Kidney (tissue), 14 donors: ENCODE measurements around the gene RPS6KA4. TPM values are rescaled to one million over a fixed set of nuclear protein-coding genes. Genes with fewer than 3 reads are reported as not detected.

Source experiments
- DNase-seq, 5 donors: peaks; one replicate each; pipeline ENCODE4 v3.0.0-alpha.2; 2013 to 2020
- FAIRE-seq: peaks from 2 replicates; lab custom pipeline; 2012; peaks lifted over from hg19 to GRCh38; lab: Jason Lieb, UNC
- H3K27ac ChIP-seq, 2 donors: one replicate each; pipeline ENCODE4 v1.7.0; 2013; ENCODE audit warnings: low read depth in 2 of 2, low read length in 2 of 2, inconsistent platforms in 1 of 2
- H3K27me3 ChIP-seq: one replicate; pipeline ENCODE4 v1.7.1; 2013; ENCODE audit warnings: low read length, inconsistent platforms; ENCODE audit not compliant: control insufficient read depth, insufficient read depth
- H3K36me3 ChIP-seq, 3 donors: one replicate each; pipeline versions ENCODE4 v1.7.0 to v1.7.1; 2013; ENCODE audit warnings: low read length in 3 of 3, control low read depth in 1 of 3, inconsistent platforms in 1 of 3; ENCODE audit not compliant: insufficient read depth in 3 of 3, control insufficient read depth in 2 of 3
- H3K4me1 ChIP-seq, 3 donors: one replicate each; pipeline versions ENCODE4 v1.7.0 to v1.7.1; 2013; ENCODE audit warnings: low read length in 3 of 3, inconsistent platforms in 1 of 3, low read depth in 1 of 3; ENCODE audit not compliant: control insufficient read depth in 2 of 3, insufficient read depth in 2 of 3
- H3K4me3 ChIP-seq, 3 donors: one replicate each; pipeline versions ENCODE4 v1.7.0 to v1.8.1; 2013; ENCODE audit warnings: low read length in 3 of 3, control low read depth in 1 of 3, inconsistent platforms in 1 of 3
- H3K9ac ChIP-seq, 3 donors: one replicate each; pipeline versions ENCODE4 v1.7.0 to v1.7.1; 2013; ENCODE audit warnings: low read length in 3 of 3, control low read depth in 1 of 3, inconsistent platforms in 1 of 3
- H3K9me3 ChIP-seq, 3 donors: one replicate each; pipeline versions ENCODE4 v1.7.0 to v1.7.1; 2013; ENCODE audit warnings: low read length in 3 of 3, control low read depth in 1 of 3, inconsistent platforms in 1 of 3; ENCODE audit not compliant: control insufficient read depth in 2 of 3, insufficient read depth in 1 of 3
- intact Hi-C: fragments of 100-400 bp; cut with DNase I; formaldehyde crosslinking; loops from one replicate; pipeline ENCODE4 v1.11.1; 2022
- polyA plus RNA-seq: library from polyadenylated mRNA; stranded (reverse); fragments of 350-450 nt; fragmentation: Illumina TruSeq; extraction: RNeasy Lipid Tissue Mini Kit (QIAGEN cat#74804); gene quantifications from one replicate; pipeline ENCODE4 v1.2.3, GENCODE V29; 2014; ENCODE audit warnings: low read depth, low replicate concordance; ENCODE audit not compliant: insufficient read depth
- total RNA-seq: library from RNA; stranded (reverse); fragmentation: NEBNext Ultra II Directional; extraction: Animal tissue kit (Norgen Biotek cat#: 25700); gene quantifications from one replicate; pipeline ENCODE4 v1.2.1, GENCODE V29; 2021
- TF ChIP-seq, protein P1 (sequence below): IDR thresholded peaks from 3 replicates; pipeline ENCODE4 v1.5.1; 2012; ENCODE audit warnings: mild to moderate bottlenecking, moderate library complexity, borderline replicate concordance; ENCODE audit not compliant: insufficient read depth; ENCODE audit errors: extremely low read depth
- donor health status: control.
- donor health status: control.
- donor health status: control.
- donor health status: control.
- donor health status: control.
- donor health status: DM: yes; HTN: yes; CAD: no.
- donor health status: Normal renal cell carcinoma (clear cell type).

RPS6KA4 gene
- total and polyA plus RNA-seq, 2 donors from 2014 or later = 13.6 to 40.2 TPM

DNA sequence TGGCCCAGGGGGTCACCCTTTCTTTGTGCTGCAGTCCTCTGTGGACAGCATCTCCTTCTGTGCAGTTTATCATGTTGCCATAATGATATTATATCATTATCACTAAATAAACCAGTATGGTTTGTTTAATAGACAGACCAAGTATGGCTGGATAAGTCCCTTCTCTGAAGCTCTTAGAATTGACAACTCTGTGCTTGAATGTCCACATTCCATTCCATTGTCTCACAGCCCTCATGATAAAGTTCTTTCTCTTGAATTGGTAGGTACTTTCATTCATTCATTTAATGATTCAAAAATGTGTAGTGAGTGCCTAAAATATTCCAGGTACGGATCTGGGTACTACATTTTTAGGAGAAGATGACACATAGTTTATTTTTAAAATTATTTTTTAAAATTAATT, 7.8 kb downstream of the RPS6KA4 start:
- no peak overlapping the region for H3K9ac ChIP-seq
- no peaks in the 10 kb centered on the region for H3K9me3 ChIP-seq
- H3K4me1 ChIP-seq = no peaks in the 10 kb centered on the region
- peaks cover 0 to 12% (median 4%) of the 10 kb centered on the region in 3 donors for H3K36me3 ChIP-seq
- intact Hi-C loops = no loop called here
- DNase-seq (no peak), FAIRE-seq (no peak)
- H3K27ac ChIP-seq = no peak overlapping the region
- no peaks in the 10 kb centered on the region for H3K27me3 ChIP-seq
- TF ChIP-seq, protein P1, sequence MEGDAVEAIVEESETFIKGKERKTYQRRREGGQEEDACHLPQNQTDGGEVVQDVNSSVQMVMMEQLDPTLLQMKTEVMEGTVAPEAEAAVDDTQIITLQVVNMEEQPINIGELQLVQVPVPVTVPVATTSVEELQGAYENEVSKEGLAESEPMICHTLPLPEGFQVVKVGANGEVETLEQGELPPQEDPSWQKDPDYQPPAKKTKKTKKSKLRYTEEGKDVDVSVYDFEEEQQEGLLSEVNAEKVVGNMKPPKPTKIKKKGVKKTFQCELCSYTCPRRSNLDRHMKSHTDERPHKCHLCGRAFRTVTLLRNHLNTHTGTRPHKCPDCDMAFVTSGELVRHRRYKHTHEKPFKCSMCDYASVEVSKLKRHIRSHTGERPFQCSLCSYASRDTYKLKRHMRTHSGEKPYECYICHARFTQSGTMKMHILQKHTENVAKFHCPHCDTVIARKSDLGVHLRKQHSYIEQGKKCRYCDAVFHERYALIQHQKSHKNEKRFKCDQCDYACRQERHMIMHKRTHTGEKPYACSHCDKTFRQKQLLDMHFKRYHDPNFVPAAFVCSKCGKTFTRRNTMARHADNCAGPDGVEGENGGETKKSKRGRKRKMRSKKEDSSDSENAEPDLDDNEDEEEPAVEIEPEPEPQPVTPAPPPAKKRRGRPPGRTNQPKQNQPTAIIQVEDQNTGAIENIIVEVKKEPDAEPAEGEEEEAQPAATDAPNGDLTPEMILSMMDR = no peak
- H3K4me3 ChIP-seq = no peak overlapping the region

DNA sequence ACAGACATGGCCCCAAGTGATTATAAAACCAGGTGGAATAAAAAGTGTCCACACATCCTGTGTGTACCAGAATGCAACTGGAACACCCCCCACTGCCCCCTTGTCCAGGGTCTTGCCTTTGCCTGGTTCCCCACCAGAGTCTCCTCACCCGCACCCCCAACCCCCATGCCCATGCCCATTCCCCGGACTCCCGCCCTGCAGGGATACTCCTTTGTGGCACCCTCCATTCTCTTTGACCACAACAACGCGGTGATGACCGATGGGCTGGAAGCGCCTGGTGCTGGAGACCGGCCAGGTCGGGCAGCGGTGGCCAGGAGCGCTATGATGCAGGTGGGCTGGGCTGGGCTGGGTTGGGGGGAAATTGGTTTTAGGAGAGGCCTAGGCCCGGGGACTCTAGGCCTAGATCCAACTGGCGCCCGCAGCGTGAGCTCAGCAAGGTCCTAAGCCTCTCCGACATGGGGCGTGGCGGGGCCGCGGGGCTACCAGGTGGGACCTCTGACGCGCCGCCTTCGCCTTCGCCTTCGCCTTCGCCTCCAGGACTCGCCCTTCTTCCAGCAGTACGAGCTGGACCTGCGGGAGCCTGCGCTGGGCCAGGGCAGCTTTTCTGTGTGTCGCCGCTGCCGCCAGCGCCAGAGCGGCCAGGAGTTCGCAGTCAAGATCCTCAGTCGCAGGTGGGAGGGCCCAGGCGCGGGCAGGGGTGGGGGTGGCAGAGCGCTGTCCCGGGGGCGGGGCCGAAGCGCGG, 9.1 kb downstream of the RPS6KA4 start:
- Histone ChIP-seq H3K9ac (no peak overlapping the region), H3K9me3 (no peaks in the 10 kb centered on the region), H3K4me1 (no peaks in the 10 kb centered on the region), H3K4me3 (no peak overlapping the region), H3K27me3 (no peaks in the 10 kb centered on the region), H3K36me3 (peaks cover 0 to 6% (median 4%) of the 10 kb centered on the region in 3 donors), H3K27ac (no peak overlapping the region)
- TF ChIP-seq, protein P1 = no peak
- intact Hi-C loops = no loop called here
- FAIRE-seq (no peak), DNase-seq (peak in 1 of 5 donors; percentile 54)

DNA sequence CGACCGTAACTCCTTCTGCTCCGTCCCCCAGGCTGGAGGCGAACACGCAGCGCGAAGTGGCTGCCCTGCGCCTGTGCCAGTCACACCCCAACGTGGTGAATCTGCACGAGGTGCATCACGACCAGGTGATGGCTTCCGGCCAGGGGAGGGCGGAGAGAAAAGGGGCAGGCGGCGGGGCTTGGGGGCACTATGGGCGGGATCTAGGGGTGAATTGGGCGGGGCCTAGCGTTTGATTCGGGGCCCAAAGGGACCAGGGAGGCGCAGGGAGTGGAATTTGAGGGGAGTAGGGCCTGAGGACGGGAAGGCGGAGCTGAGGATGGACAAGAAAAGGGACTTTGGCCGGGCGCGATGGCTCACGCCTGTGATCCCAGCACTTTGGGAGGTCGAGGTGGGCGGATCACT, 9.7 kb downstream of the RPS6KA4 start:
- intact Hi-C loops = no loop called here
- Histone ChIP-seq H3K36me3 (peaks cover 0 to 4% (median 4%) of the 10 kb centered on the region in 3 donors), H3K4me1 (no peaks in the 10 kb centered on the region), H3K27ac (no peak overlapping the region), H3K9ac (no peak overlapping the region), H3K9me3 (no peaks in the 10 kb centered on the region), H3K4me3 (no peak overlapping the region), H3K27me3 (no peaks in the 10 kb centered on the region)
- TF ChIP-seq, protein P1 = no peak
- DNase-seq (peak in 2 of 5 donors; percentile 63 to 73), FAIRE-seq (no peak)
